Left colon (tissue), 2 donors: ENCODE measurements around the gene MKLN1. TPM values are rescaled to one million over a fixed set of nuclear protein-coding genes. Genes with fewer than 3 reads are reported as not detected.

Experiments
- ATAC-seq: fragments of 200-7000 bp; cut with Tn5 transposase; one replicate; pipeline ENCODE4 v1.9.1; 2020; ENCODE audit warnings: mild to moderate bottlenecking, moderate library complexity
- DNase-seq, 2 donors: peaks; one replicate each; pipeline ENCODE4 v3.0.0-alpha.2; 2020
- intact Hi-C, 2 donors: fragments of 100-400 bp; cut with DNase I in 1 of 2; cut with micrococcal nuclease in 1 of 2; formaldehyde crosslinking; loops; one replicate each; pipeline versions ENCODE4 v1.11.2 to v1.14.0; 2022; cut with DNase I, micrococcal nuclease
- long read RNA-seq: library from polyadenylated mRNA; unstranded; transcript quantifications from one replicate; pipeline ENCODE4 v2.0.0, GENCODE V29; 2021
- total RNA-seq, 2 donors: library from RNA; stranded (reverse); fragmentation: NEBNext Ultra II Directional; extraction: Animal tissue kit (Norgen Biotek cat#: 25700); gene quantifications; one replicate each; pipeline ENCODE4 v1.2.1, GENCODE V29; 2021
- donor health status: DM: no; HTN: no; CAD: no.
- donor health status: DM: yes; HTN: yes; CAD: no.

MKLN1 gene
- 10 to 100 TPM; 38.7 to 57.7 TPM for total RNA-seq
- long read RNA-seq, full-length matches to known transcripts, result 12 of 31 reads
- long read RNA-seq, partial matches to known transcripts, result 4 of 31 reads
- long read RNA-seq, other reads (novel, unspliced or antisense), result 15 of 31 reads

DNA sequence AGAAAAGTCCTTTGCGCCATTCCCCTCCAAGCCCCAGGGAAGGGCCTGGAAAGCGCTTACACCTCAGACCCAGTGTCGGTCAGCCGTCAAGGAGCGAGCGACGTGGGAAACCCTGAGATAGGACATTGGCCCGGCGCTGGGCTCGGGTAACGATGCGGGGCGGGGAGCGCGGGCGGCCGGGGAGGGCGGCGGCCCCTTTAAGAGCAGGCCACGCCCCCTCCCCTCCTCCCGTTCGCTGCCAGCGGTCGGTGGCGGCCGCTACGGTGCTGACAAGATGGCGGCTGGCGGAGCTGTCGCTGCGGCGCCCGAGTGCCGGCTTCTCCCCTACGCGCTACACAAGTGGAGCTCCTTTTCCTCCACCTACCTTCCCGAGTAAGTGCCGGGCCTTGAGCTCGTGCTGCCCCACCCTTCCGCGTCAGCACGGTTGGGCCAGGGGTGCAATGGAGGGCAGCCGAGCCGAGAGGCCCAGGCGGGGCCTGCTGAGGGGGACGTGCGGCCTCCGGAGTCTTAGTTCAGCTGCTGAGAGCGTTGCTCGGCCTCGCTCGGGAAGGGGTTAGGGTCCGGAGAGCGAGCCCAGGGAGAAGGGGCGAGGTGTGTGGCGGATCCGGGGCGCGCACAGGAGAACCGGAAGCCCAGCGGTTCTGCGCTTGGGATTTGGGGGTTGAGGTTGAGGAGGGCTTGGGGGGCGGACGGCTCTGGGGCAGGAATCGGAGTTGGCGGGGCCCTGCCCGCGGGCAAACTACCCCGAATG lies at the start of gene MKLN1:
Gene MKLN1, plus strand, starts transcription at position 251 of the 751 bp plus-strand sequence. Its CDS starts 24 bp downstream, at position 275.
- intact Hi-C loops, result loop anchor here in 1 of 2 donors (10.0 kb wide), 1 partner anchor 223 kb away; no protein-coding TSS in a partner anchor
- ATAC-seq (peak; percentile 96), DNase-seq (peak; percentile 91 to 97)

DNA sequence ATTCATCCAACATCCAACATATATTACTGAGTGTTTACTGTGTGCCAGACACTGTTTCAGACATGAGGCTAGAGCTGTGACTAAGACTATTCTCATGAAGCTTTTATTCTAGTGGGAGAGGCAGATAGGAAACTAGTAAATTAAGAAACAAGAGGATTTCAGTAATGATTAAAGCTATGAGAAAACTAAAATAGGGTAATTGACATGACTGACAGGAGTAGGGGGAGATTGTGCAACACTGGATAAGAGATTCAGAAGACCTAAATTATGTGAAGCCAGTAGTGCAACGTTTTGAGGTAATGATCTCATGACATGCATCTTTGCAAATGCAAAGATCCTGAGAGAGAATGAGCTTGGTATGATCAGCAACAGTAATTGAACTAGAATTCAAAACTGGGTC lies 48.6 kb upstream of the MKLN1 start:
- intact Hi-C loops, result no loop called here
- DNase-seq (no peak), ATAC-seq (no peak)

DNA sequence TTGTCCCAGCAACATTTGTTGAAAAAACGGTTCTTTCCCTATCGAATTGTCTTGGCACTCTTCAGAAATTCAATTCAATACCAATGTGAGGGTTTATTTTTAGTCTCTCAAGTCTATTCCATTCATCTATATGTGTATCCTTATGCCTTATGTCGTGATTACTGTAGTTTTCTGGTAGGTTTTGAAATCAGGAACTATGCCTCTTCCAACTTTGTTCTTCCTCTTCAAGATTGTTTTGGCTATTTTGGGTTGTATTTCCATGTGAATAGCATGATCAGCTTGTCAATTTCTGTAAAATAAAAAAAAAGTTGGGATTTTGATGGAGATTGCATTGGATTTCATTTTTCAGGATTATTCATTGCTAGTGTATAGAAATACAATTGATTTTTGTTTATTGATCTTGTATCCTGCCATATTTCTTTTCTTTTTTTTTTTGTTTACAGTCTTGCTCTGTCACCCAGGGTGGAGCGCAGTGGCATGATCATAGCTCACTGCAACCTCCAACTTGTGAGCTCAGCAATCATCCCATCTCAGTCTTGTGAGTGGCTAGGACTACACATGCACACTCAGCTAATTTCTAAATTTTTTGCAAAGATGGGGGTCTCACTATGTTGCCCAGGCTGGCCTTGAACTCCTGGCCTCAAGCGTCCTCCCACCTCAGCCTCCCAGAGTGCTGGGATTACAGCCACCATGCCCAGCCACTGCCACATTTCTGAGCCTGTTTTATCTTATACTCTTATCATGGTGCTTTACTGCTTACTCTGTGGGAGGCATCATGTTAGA lies 46.2 kb upstream of the MKLN1 start:
- no peak for DNase-seq
- ATAC-seq, result no peak
- intact Hi-C loops, result no loop called here

DNA sequence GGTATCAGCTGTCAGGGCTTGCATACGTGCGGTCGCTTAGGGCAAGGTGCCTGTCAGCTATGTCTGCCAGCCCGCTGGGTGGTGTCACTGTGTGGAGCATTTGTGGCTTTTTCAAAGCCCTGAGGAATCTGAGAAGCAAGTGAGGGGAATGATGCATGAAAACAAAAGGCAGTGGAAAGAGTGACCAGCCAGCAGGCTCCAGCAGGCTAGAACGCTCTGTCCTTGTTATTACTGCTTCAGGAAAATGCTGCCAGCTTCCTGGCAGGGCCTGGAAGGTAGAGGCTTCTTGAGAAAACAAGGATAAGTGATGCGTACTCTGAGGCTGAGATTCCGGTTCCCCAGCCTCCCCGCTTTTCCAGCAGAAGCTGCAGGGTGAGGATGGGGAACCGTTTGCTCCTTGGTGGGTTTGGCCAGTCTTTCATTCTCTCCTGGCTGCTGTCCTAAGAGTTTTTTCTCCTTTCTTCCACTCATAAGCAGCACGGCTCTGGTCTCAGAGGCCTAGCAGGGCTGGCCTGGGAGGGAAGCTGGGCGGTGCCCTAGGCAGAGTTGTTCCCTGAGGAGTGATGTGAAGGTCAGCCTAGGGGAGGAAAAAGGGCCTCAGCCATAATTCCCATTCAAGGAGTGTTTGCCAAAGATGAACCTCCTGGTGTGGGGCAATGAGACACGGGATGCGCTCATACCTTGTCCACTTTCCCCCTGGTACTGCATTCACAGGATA lies 42.8 kb upstream of the MKLN1 start:
- DNase-seq (no peak), ATAC-seq (no peak)
- intact Hi-C loops, result no loop called here

DNA sequence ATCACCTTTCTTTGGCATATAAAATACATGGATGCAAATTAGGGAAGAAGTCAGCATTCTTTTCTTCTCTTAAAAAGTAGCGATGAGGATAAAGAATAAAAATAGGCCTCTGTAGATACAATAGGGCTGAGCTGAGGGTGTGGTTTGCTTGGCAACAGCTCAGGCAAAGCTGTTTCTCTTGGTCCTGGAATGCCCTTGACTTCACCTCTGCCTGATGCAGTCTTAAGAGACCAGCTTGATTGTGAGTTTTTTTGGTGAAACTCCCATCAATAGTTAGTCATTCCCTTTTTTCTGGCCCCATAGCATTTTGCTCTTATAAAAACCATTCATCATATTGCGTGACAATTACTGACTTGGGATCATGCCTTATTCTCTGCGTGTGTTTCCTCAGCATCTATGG lies 42.1 kb upstream of the MKLN1 start:
- DNase-seq, result no peak
- no peak for ATAC-seq
- intact Hi-C loops, result no loop called here

DNA sequence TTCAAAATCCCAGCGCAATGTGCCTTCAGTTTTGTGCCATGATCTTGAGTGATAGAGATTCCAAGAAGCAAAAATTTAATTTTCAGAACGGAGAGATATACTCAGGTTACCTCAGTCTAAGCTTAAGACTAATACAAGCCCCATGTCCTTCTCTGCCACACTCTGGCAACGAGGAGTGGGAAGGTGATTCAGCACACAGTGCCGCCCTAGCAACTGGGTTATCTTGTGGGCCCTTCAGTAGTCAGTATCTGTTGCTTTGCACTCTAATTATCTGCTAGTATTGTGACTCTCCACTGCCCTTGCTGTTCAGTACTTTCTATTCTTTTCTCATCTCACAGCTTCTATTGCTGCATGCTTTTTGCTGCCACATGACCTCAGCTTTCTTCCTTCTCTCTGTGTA lies 39.2 kb upstream of the MKLN1 start:
- intact Hi-C loops, result no loop called here
- no peak for ATAC-seq
- no peak for DNase-seq

DNA sequence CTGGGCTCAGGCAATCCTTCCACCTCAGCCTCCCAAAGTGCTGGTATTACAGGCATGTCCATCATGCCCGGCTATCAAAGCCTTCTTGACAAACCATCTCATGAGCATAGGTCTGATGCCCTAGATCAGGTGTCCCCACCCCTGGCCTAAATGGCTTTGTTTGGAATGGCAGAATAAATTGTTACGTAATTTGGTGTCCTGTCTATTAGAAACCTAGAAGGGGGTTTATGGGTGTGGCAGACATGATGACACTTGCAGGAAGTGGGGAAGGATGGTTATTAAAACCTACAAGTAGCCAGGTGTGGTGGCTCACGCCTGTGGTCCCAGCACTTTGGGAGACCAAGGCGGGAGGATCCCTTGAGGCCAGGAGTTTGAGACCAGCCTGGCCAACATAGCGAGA lies 38.6 kb upstream of the MKLN1 start:
- no peak for ATAC-seq
- DNase-seq, result no peak
- intact Hi-C loops, result no loop called here

DNA sequence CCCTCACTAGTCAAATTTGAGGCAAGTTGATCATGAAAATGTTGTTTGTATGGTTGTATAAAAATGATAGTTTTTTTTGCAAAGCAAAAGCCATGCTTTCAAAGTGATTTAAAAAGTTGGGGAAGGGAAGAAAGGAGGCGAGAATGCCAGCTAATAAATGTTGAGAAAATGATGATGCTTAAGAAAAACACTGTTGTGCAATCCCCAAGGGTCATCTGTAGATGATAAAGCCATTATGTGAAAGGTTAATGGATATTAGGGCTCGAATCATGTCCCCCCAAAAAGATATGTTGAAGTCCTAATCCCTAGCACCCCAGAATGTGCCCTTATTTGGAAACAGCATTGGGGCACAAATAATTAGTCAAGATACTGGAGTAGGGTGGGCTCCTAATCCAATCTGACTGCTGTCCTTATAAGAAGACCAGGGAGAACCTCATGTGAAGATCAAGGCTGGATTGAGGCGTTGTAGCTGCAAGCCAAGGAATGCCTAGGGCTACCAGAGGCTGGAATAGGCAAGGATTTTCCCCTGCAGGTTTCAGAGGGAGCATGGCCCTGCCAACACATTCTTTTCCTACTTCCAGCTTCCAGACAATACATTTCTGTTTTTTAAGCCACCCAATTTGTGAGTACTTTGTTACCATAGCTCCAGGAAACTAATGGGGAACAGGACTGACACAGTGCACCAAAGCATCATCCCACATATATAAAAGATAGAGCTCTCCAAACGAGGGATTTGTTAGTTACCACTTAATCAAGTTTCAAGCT lies 35.4 kb upstream of the MKLN1 start:
- ATAC-seq (no peak), DNase-seq (no peak)
- intact Hi-C loops, result no loop called here

DNA sequence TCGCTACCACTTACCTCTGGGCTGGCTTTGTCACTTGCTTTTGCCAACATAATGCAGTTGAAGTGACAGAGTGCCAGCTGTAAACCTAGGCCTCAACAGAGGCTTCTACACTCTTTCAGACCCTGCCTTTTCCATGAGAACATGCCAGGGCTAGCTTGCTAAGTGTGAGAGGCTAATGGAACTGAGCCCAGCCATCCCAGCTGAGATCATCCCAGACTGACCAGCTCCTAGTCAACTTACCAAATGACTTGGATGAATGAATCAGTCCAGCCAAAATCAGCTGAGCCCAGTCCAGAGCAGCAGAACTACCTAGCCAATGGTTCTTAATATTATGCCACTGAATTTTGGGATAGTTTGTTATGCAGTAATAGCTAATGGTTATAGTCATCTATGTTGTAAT lies 34.7 kb upstream of the MKLN1 start:
- no peak for ATAC-seq
- no peak for DNase-seq
- intact Hi-C loops, result no loop called here

DNA sequence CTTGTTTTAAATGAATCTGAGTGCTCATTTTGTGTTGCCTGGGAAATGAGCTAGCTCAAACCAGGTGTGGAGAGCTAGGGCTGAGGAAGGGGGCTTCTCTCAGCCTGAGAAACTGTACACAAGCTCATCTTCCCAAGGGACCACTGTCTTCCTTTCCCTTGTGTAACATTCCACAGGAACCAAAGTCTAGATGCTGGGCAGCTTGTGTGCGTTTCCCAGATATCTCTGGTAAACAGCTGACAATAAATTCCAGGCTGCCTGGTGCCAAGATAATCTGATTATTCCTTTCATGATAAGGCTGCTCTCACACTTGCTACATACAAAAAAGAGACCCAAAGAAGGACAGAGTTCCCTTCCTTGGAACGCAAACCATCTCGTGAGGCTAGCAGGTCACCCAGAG lies 33.1 kb upstream of the MKLN1 start:
- intact Hi-C loops, result no loop called here
- ATAC-seq (no peak), DNase-seq (no peak)

DNA sequence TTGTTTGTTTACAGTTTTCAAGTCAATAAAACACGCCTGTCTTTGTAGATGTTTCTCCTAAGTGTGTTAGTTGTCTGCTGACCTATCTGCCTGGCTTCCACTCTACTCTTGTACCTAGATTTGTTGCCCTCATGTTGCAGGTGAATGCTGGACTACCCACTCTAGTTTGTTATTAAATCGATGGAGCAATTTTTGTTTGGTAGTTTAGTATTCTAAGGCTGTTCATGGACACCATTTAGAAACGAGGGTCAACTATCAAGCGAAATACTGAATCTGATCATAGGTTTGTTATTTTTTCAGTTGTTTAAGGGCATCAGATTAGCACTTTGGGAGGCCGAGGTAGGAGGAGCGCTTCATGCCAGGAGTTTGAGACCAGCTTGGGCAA lies 29.1 kb upstream of the MKLN1 start:
- intact Hi-C loops, result no loop called here
- ATAC-seq, result no peak
- no peak for DNase-seq

DNA sequence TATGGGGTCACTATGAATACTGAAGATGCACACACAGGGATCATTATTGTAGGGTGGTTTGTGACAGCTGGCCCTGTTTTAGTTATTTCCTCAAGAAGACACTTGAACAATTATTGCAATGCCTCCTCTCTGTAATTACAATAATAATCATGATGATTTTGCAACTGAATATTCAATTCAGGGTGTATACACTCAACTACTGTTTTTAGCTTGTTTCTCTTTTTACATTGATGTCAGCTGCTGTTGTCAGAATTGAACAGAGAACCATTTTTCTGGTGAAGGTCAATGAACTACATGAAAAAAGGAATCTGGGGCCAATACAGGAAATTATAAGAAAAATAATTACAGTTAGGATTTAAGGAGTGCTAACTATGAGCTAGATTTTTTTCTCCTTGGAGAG lies 28.6 kb upstream of the MKLN1 start:
- intact Hi-C loops, result no loop called here
- DNase-seq (no peak), ATAC-seq (no peak)

DNA sequence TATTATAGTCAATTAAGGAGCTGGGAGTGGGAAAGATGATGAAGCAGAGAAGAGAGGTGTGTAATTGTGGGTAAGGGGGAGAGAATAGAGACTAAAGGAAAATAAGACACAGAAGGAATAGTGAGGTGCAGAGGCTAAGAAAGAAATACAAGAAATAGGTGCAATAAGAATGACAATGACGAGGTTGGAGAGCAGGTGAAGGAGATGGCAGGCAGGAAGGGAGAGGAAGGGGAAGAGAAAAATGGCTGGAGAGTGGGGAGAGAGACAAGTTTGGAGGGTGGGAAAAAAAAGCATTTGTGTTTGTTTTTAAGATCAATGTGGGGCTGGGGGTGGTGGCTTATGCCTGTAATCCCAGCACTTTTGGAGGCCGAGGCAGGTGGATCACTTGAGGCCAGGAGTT lies 27.6 kb upstream of the MKLN1 start:
- DNase-seq (no peak), ATAC-seq (no peak)

DNA sequence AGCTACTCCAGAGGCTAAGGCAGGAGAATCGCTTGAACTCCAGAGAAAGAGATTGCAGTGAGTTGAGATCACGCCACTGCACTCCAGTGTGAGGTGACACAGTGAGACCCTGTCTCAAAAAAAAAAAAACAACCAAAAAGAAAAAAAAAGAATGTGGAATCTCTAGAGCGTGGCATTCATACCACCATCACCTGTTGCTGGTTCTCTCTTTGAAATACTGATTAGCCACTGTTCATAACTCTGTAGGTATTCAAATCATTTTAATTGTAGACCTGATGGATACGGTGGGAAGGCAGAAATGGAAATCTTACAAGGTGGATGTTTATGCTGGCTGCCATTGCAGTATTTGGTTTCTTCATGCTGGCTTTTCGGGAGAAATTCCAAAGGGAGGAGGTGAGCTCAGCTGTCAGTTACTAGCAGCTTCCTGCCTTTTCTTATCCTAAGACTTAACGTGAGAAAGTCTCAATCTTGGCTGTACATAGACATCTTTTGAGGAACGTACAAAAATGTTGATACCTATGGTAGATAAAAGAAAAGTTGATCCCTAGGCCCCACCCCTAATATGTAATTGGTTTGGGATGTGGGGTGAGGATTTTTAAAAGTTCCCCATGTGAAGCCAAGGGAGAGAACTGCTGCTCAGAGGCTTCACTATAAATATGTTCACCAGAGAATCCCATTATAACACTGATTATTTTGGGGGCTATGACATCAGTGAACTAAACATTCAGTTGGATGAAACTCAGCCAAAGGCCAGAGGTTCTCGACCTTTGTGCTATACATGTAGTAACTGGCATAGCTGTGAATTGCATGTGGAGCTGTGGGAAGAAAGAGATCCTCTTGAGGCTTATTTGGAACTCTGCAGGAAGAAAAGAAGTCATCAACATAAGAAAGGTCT lies 26.9 kb upstream of the MKLN1 start:
- ATAC-seq, result no peak
- DNase-seq, result no peak
- intact Hi-C loops, result no loop called here

More for the DNA sequence above, 27.6 kb upstream of the MKLN1 start:
- intact Hi-C loops, result no loop called here

DNA sequence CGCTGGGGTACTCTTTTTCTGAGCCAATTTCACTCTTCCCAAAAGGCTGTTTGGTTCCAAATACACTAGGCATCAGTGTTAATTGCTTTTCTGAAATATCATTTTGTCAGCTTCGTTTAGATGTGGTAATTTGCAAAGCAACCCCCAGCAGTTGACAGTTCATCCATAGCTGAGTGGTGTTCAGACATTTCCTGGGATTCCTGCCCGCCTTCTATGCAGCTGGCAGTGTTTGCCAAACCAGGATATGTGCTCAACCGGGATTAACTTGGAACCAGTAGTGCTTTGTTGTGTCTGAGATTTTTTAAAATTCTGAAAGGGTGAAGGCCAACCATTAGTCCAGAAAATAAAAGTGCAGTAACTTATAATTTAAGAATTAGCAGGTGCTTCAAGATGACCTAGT lies 25.2 kb upstream of the MKLN1 start:
- no peak for DNase-seq
- no peak for ATAC-seq
- intact Hi-C loops, result no loop called here

DNA sequence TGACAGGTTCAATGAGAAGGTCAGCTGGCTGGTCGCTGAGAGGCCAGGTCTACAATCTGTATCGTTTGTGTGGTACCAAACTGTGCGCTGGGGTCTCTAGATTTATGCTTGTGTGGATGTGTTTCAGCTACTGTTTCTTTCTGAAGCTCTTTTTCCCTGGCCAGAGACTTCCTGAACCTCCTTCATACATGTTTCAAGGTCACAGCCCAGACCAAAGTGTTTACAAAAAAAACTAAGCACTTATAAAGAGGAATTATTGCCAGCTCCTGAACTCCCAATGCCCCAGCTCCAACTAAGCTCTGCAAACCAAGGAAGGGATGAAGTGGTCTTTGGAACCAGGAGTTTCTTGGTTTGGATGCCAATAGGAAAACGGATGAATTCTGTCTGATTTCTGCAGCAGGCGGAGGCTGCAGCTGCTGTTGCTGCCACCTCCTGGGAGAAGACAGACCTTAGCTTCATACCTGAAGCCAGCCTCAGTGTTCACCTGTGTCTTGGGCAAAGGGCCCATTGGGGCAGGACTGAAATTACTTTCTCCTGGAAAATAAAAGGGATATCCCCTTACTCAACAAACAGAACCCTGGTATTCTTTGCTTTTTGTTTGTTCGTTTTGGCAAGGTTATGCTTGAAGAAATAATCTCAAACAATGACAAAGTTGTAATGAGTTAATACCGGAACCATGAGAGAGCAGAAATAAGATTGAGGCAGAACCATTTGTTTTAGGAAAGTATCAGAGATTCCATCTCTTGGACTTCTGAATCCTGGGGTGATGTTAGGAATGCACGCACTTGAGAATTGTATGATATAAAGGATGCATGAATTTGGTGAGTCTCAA lies 24.6 kb upstream of the MKLN1 start:
- ATAC-seq, result peak; percentile 77
- intact Hi-C loops, result no loop called here

DNA sequence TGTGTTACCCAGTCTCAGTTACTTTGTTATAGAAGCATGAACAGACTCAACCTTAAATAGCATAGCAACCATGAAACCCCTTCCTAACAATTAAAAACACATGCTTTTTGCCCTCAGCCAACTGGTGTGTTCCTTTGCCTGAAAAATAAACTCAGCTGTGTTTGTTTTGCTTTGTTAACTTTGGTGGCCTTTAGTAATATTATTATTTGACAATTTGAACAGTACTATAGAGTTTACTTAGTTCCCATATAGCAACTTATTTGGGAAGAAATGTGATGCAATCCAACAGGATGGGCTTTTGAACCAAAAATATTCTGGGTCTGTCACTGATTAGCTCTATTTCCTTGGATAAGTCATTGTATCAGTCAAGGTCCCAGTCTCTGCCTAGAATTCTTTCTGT lies 22.5 kb upstream of the MKLN1 start:
- no peak for ATAC-seq
- intact Hi-C loops, result no loop called here
- no peak for DNase-seq

More for the DNA sequence above, 24.6 kb upstream of the MKLN1 start:
- peak in 1 of 2 donors; percentile 43 for DNase-seq
